ENCODE results near the gene FAM209A.

FAM209A gene

DNA sequence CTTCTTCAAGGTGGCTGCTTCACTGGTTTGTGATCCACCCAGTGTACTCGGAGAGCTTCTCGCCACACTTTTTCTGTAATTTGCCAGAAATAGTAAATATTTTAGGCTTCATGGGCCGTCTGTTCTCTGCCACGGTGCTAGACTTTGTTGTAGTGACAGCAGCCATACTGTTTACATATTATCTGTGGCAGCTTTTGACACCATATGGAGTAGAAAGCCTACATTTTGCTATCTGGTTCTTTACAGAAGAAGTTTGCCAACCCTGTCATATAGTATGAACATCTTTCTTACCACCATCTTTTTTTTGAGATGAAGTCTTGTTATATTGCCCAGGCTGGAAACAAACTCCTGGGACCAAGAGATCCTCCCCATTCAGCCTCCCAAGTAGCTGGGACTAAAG lies 41.0 kb downstream of the FAM209A start:
- no peak overlapping the region for H3K4me3 ChIP-seq (replicated peaks; ENCODE audit: low read depth, low read length)
- no peak for DNase-seq (ENCODE audit: low read depth)
- TF ChIP-seq, protein P1, sequence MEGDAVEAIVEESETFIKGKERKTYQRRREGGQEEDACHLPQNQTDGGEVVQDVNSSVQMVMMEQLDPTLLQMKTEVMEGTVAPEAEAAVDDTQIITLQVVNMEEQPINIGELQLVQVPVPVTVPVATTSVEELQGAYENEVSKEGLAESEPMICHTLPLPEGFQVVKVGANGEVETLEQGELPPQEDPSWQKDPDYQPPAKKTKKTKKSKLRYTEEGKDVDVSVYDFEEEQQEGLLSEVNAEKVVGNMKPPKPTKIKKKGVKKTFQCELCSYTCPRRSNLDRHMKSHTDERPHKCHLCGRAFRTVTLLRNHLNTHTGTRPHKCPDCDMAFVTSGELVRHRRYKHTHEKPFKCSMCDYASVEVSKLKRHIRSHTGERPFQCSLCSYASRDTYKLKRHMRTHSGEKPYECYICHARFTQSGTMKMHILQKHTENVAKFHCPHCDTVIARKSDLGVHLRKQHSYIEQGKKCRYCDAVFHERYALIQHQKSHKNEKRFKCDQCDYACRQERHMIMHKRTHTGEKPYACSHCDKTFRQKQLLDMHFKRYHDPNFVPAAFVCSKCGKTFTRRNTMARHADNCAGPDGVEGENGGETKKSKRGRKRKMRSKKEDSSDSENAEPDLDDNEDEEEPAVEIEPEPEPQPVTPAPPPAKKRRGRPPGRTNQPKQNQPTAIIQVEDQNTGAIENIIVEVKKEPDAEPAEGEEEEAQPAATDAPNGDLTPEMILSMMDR (IDR thresholded peaks at IDR 0.05; ENCODE audit: low read length, missing control alignments), result no peak

DNA sequence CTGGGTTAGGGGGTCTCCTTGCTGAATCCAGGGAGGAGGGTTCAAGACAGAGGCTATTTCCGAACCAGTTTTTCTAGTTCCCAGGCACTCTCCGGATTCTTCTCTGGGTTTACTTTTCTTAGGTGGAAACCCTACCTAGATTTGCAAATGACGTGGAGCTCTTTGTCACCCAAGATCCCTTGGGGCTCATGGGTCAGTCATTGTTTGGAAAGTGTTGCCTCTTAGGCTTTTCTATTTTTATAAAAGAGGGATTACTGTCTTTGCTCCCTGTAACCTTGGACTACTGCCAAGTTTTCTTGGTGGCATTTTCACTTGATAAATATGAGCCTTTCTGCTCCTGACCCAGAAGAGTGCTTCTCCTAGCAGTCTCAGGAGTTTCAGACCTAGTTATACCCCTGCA lies 42.1 kb downstream of the FAM209A start:
- TF ChIP-seq, protein P1 (IDR thresholded peaks at IDR 0.05; ENCODE audit: low read length, missing control alignments), result no peak
- no peak overlapping the region for H3K4me3 ChIP-seq (replicated peaks; ENCODE audit: low read depth, low read length)

DNA sequence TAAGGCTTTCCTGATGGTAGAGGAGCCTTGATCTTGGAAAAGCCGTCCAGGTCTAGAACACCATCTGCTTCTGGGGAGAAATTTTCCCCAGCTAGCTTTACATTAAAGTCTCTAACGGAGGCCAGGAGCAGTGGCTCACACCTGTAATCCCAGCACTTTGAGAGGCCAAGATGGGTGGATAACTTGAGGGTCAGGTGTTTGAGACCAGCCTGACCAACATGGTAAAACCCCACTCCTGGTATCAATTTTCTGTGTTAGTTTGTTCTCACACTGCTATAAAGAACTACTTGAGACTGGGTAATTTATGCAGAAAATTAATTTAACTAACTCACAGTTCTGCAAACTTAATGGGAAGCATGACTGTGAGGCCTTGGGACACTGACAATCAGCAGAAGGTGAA lies 46.3 kb downstream of the FAM209A start:
- TF ChIP-seq, protein P1 (IDR thresholded peaks at IDR 0.05; ENCODE audit: low read length, missing control alignments), result no peak

More for the DNA sequence above, 42.1 kb downstream of the FAM209A start:
- DNase-seq (ENCODE audit: low read depth), result no peak

DNA sequence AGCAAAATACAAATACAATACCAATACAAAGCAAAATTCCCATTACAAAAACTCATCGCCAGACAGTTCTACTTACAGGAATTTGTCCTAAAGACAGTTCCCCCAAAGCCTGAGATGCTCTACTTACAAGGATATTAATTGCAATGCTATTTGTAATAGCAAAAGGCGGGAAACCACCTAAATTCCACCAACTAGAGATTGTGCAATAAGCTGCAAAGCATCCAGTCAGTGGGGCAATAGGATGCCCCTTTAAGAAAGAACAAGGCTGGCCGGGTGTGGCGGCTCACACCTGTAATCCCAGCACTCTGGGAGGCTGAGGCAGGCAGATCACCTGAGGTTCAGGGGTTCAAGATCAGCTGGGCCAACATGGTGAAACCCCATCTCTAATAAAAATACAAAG lies 47.6 kb downstream of the FAM209A start:
- DNase-seq (ENCODE audit: low read depth), result peak; percentile 13
- TF ChIP-seq, protein P1 (IDR thresholded peaks at IDR 0.05; ENCODE audit: low read length, missing control alignments), result no peak
- no peak overlapping the region for H3K4me3 ChIP-seq (replicated peaks; ENCODE audit: low read depth, low read length)

More for the DNA sequence above, 46.3 kb downstream of the FAM209A start:
- no peak overlapping the region for H3K4me3 ChIP-seq (replicated peaks; ENCODE audit: low read depth, low read length)
- DNase-seq (ENCODE audit: low read depth), result no peak

DNA sequence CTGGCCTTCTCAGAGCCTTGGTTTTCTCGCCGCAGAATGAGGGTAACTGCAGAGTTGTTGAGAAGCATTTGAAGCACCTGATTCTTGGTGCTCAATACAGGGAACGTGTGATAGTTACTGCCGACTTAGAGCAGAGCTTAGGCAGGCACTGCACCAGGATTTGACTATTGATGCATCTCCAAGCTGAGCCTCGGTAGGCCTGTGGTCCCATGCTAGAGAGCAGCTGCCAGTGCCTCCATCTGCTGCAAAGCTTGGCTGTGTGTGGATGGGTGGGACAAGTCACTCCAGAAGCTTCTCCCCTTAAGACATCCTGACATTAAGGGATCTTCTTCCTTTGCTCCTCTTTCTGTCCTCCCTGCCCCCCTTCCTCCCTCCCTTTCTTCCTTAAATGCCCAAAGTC lies 49.4 kb downstream of the FAM209A start:
- H3K4me3 ChIP-seq (replicated peaks; ENCODE audit: low read depth, low read length), result no peak overlapping the region
- no peak for DNase-seq (ENCODE audit: low read depth)
- TF ChIP-seq, protein P1 (IDR thresholded peaks at IDR 0.05; ENCODE audit: low read length, missing control alignments), result no peak

DNA sequence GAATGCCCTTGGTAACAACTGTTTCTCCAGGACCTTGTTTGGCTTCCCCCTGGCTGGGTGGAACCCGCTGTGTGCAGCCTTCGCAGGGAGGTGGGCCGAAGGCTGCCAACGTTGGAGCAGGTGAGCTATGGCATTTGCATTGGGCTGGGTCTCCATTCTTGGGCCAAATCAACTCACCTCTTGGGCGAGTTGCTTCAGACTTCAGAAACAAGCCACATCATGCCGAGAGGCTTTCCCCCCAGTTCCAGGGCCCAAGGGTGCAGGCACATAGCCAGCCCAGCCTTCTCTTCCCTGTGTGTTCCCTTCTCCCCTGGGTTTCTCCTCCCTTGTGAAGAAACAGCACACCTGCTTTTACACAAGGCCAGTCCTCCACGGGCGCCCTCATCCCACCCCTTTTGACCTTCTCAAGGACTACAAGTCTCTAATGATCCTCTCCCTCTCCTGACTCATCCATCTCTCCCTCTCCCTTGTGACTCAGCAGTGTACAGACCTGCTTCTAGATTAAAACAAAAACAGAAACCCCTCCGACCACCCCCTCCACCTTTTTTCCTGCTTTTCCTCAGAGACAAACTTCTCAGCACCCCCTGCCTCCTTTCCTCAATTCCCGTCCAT lies 50.1 kb downstream of the FAM209A start:
- DNase-seq (ENCODE audit: low read depth), result no peak
- H3K4me3 ChIP-seq (replicated peaks; ENCODE audit: low read depth, low read length), result no peak overlapping the region
- TF ChIP-seq, protein P1 (IDR thresholded peaks at IDR 0.05; ENCODE audit: low read length, missing control alignments), result no peak

DNA sequence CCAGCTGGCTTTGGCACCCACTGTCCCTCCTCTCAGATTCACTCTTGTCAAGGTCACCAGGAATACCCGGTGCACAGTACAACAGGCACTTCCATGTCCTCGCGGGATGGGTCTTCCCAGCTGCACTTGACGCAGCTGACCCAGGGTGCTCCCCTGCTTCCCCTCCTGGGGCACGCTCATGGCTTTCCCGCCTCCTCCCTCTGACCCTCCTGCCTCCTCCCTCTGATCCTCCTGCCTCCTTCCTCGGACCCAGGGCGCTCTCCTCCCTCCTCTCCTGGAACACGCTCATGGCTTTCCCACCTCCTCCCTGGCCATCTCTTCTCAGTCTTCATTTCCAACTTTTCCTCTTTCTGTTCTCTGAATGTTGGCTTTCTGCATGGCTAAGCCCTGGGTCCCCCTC lies 50.6 kb downstream of the FAM209A start:
- TF ChIP-seq, protein P1 (IDR thresholded peaks at IDR 0.05; ENCODE audit: low read length, missing control alignments), result no peak
- DNase-seq (ENCODE audit: low read depth), result no peak
- no peak overlapping the region for H3K4me3 ChIP-seq (replicated peaks; ENCODE audit: low read depth, low read length)
